Esophagus mucosa (tissue), 1 donor: ENCODE results near the gene SORBS1. TPM values are rescaled to one million over a fixed set of nuclear protein-coding genes. Genes with fewer than 3 reads are reported as not detected.

Experiments used
- ATAC-seq: fragments of 200-7000 bp; cut with Tn5 transposase; one replicate; pipeline ENCODE4 v1.9.1; 2020
- total RNA-seq: library from RNA; stranded (reverse); gene quantifications from one replicate; pipeline ENCODE4 v1.2.4, GENCODE V29; 2023
- donor health status: DM: yes; HTN: yes; CAD: no.

The SORBS1 gene
- total RNA-seq, 1 donor from 2014 or later = 23.2 TPM

DNA sequence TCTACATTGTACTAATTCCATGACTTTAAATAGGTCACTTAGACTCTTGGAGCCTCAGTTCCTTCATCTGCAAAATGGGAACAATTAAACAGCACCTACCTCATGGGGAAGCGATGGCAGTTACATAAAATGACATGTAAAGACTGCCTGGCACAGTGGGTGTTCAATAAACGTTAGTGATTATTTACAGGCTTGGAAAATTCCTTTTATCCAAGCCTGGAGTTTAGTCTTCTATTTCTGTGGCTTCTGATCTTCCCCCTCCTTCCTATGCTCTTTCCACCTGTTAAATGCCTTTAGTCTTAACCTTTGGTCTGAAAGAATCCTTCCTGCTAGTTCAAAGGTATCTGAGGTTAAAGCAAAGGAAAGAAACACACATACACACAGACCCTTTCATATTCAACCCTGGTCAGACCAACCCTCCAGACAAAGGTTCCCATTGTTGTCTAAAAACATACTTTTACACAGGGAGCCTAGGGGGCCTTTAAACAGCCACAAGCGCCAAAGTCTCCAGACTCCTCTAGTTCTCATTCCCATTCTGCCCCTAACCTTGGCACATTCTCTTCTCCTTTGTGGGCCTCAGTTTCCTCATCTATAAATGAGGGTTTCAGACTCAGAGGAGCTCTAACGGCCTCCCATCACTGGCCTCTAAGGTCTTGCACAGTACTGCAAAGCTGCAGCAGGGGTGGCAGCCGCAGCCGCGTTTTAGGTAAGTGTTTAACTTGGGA is 21.4 kb downstream of the SORBS1 start:
- no peak for ATAC-seq

DNA sequence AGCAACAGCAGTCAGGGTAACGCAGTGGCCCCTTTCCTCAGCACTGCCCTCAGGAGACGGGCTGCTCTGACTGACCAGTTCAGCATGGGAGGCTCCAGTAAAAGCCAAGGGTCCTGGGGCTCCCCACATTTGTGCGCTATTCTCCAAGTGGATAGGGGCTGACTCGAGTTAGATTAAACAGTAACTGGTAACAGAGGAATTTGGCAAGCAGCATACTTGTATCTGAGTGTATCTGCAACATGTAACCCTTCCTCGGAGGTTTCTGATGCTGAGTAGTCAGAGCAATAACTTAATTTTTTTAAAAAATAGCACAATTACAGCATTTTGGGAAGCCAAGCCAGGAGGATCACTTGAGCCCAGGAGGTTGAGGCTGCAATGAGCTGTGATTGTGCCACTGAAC is 22.8 kb downstream of the SORBS1 start:
- no peak for ATAC-seq

DNA sequence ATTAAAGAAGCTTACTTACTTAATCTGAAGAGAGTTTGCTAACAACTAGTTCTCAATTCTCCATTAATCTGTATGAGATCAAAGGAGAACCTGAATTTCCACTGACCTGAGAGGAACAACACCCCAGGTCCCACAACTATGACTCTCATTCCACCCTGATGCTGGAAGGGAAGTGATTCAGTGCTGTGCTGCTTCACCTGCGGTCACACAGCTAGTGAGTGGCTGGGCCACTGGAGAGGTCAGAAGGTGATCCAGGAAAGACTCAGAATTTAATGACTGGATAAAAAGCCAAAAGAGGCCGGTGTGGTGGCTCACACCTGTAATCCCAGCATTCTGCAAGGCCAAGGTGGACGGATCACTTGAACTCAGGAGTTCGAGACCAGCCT is 23.6 kb downstream of the SORBS1 start:
- peak; percentile 97 for ATAC-seq

DNA sequence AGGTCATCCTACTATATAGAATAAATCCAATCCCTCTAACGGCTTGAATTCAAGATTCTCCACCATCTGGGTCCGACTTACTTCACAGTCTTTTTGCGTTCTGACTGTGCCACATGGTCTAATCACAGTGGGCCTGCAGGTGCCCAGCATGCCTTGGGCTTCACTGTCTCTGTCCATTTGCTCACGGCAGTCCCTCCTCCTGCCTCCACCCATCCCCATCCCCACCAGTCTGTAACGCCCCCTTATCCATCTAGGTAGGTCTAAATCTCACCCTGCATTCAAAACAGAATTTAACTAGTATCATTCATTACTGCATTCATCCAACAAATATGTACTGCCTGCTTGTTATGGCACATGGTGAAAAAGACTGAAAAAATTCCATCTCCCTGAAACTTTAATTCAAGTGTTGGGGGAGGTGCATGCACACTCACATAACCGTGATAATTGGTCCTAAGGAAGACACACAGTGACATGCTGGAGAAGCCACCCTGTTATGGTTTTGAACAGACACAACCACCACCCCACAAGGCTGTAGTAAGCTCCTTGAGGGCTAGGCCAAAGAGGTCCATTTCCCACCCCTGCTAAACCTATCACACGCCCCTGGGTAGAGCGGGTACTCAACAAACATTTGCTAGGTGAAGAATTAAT is 24.2 kb downstream of the SORBS1 start:
- peak; percentile 25 for ATAC-seq

DNA sequence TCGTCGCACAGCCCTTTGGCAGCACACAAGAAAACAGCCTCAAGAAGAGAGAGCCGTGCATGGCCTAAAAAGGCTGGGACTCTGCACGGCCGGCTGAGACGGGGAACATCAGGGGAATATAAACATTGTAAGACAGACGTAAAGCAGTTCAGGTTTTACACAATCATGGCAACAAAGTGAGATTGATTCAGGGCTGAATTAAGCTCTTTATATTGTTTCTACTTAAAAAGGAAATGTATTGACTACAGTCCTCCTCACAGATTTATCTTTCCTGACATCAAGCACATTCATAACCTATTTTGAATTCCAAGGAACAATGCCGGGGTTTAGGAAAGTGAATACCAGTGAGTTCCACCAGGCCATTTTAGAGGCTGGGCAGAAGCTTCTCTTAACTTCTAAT is 25.2 kb downstream of the SORBS1 start:
- ATAC-seq = no peak

DNA sequence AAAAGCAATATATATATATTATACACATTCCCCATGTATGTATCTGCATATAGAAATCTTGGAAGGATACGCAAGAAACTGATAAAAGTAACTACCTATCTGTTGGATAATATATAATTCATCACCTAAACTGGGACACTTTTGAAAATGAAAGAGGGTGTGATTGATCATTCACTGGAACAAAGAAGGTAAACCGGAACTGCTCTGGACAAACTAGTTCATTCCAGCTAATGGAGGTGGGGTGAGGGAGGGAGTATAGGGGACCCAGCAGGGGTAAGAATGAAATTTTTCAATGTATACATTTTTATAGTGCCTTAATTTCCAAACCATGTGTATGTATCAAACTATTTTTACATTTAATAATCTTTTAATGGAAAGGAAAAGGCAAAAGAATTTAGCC is 25.6 kb downstream of the SORBS1 start:
- no peak for ATAC-seq

DNA sequence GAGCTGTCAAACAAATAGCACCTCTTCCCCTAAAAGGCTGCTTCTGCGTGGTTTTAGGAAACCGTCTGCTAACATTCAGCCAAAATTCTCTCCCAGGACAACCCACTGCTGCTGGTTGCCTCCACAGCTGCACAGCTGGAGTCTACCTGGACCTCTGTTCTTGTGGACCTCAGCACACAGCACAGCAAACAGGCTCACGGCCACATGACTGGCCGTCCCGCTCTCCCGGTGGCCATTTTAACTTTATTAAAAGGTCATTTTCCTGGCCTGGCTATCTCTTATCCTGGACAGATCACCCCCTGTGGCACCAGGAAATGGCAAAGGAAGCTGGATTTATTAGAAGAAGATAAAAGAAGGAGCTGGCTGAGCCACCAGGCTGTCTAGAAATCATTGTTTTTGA is 27.6 kb downstream of the SORBS1 start:
- ATAC-seq = no peak

DNA sequence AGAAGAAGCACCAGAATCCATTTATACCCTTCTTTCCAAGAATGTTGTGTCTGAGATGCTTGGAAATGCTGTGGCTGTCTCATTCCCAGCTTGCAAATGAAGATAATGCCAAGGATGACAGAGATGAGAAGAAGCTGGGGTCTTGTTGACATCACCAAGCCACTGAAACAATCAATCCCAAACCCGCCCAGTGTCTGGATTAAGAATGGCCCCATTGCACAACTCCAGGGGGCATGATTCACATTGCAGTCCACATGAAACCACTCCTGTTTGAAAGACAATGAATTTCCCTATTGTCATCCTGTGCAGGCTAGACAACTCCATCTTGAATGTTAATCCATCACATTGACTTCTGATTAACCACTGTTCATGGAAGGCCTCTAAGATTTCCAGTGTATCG is 28.6 kb downstream of the SORBS1 start:
- peak; percentile 63 for ATAC-seq

DNA sequence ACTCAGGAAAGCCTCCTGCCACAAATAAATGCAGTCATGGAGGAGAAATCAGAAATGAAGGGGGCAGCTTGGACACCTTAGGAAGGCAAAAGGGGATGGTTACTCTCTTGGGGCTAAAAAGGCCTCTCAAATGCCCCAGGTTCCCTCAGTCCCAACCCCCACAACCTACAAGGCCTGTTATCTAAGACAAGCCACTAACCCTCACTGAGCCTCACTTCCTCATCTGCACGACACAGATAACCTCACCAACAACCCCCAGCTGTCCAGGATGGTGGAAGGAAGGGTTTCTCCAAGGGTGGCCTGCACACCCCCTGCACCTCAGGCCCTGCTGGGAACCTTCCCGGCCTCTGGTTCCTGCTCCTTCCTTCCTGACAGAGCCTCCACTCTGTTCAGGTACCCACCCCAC is 29.2 kb downstream of the SORBS1 start:
- no peak for ATAC-seq

DNA sequence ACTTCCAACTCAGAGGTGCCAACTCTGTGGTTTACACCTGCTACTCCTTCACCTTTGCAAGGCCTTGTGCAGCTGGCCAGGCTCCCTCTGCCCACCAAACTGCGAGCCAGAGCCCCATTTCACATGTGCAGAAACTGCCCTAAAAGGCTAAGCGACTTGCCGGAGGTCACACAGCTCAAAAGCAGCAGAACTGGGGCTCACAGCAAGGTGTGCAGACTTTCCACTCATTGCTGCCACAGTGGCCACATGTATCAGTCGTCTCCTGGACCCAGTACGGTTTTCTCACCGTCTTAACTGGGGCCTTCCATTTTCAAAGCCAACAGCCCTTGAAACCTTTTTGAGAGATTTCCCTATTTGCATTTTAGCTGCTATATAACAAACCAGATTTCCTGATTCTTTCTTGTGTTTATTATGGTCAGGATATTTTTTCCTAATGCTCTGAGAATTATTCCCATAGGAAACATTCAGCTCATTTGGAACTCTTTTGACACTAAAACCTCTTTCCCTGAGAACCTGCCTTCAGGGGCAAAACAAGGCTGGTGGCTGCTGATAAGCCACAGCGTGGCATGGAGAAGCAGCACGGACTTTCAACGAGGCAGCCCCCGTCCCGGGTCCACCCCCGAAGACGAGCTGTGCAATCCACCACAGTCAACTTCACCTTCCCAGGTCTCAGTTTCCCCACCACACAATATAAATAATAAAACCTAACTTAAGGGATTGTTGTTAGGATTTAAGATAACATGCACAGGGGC is 29.9 kb downstream of the SORBS1 start:
- no peak for ATAC-seq

DNA sequence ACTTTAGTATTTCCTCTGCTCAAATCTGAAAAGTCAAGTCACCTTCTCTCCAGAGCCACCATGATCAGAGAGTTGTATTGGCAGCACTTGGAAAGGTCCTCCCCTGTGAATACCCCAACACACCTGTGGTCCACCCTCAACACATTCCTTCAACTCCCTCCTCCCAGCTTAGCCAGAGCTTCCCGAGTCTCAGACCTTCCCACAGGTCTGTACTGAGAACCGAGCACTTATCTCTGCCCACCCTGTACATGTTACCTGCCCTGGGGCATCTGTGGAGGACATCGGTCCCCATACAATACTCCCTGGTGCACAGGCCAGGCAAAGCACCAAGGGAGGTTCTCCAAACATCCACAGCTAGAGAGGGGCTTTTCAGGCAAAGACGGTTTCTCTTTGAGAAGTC is 30.6 kb downstream of the SORBS1 start:
- ATAC-seq = no peak

DNA sequence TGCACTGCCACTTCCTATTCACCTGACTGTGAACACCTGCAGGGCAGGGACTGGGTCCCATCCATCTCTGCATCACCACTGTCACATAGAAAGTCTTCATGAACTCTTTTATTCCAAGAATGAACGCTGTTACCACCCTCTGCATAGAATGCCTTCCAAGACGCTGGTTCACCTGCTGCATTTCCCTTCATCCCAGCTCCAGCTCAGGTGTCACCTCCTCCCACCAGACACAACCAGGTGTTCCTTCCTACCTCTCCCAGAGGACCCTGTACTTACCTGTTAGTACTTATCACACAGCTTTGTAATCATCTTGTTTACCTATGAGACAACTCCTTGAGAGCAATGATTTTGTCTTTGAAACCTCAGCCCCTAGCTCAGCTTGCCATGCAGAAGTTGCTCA is 31.1 kb downstream of the SORBS1 start:
- ATAC-seq = no peak

DNA sequence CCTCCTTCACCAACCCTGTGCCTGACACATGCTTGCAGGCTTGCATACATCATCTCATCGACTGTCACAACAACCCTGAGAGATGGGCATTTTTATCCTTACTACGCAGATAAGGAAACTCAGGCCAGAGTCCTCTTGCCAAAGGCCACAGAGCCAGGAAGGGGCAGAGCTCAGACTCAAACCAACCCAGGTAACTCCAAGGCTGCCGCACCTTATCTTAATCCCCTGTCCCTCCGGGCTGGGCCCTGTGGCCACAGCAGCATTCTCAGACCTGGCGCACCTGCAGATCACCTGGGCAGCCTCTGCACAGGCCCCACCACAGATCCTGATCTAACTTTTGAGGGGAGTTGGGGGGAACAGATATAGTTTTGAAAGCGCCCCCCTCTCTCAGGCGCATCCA is 35.1 kb downstream of the SORBS1 start:
- ATAC-seq = no peak

DNA sequence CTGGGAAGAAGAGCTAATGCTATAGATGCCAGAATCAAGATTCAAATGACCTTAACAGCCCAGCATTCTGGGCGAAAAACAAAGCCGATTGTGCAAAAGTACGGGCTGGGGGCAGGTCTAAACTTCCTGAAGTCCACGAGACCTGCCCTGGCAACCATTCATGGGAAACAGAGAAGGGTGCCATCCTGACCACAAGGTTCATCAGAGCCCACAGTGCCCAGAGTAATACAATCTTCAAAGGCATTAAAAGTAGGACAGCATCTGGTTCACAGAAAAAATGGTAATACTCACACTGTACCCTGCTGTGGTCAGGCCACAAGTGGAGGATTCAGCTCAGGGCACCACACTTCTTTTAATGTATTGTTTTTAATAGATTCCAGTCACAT is 36.1 kb downstream of the SORBS1 start:
- no peak for ATAC-seq

DNA sequence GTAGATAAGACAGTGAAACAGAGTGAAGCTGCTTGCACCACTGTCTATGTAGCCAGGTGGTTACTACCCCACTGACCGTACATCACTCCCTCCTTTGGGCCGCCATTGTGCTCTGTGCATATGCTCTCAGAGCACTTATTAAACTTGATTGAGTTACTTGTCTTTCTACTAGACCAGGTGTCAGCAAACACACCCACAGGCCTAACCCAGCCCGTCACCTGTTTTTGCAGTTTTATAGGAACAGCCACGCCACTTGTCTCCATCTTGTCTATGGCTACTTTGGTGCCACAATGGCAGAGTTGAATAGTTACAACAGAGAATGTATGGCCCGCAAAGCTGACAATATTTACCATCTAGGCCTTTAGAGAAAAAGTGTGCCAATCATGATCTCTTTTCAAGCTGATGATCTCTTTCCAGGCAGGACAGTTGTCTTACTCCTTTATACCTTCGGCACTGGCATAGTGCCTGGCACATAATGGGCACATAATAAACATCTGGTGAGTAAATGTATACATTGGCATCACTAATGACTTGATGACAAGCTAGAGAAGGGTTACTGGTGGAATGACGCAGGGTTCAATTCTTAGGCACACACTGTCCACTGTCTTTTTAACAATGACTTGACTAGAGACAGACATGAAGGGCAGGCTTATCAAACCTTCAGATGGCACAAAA is 36.7 kb downstream of the SORBS1 start:
- no peak for ATAC-seq

DNA sequence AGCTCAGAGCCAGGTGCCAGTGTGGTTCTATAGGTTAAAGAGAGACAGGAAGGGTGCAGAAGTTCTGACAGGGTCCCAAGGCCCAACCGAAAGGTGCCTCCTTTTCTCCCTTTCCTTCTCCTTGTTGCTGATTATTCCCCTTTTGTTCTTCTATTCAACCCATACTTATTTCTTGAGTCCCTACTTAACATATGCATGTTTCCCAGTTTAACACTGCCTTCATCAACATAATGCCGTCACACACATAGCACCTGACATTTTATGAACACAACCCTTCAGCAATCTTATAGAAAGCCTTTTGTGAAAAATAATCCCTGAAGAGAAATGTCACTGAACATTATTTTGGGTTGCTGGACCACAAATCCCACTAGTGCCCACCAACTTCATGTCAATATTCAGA is 39.1 kb downstream of the SORBS1 start:
- no peak for ATAC-seq

DNA sequence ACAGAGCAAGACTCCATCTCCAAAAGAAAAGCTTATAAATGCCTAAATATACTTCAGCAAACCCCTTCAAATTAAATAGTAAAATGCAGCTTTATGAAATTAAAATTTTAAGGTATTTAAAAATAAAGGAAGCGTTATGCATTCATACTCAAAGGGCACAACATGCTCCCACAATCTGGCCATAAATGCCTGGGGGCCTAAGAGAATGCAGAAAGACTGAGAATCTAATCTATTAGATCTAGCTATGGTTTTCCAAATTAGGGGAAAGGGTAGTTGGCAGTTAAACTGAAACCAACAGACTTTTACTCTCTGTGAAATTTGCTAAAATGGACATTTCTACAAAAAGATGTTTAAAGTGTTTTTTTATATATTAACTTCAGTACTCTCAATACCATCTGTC is 40.6 kb downstream of the SORBS1 start:
- ATAC-seq = no peak

DNA sequence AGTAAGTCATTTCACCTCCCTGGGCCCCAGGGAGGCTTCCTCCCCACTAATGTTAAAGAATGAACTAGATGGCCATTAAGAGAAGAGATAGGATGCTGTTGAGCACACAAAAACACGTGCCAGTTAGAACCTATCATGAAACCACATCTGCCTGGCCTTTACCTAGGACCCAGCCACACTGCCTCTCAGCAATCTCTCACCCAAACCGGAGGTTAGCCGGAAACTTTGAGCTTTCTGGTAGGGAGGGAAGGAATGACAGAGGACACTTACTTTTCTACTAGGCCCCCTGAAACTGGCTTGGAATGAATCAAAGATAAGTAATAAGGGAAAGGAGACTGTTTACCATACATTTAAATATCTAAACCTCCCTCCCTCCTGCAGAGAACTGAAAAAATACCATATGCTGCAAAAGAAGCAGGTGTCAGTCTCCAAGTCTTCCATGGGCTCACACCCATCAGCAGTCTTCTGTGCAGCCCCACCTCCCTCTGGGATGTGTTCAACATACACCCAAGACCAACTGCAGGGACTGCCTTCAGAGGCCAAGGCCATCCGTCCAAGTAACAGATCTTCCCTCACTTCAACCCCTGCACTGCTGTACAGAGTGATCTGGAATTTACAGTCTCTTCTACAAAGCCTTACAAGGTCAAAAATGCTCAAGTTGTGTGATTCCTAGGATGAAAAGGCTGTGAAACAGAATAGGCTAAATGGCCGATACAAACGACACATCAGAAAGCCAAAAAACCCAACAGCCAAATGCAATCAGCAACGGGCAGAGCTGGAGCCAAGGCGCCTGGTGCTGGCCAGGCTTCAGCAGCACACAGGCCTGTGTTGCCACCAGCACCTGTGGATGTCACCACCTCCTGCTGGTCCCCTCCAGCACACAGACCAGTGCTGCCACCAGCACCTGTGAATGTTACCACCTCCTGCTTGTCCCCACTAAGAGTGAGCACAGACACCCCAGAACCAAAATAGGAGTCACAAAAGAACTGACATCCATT is 42.4 kb downstream of the SORBS1 start:
- no peak for ATAC-seq

DNA sequence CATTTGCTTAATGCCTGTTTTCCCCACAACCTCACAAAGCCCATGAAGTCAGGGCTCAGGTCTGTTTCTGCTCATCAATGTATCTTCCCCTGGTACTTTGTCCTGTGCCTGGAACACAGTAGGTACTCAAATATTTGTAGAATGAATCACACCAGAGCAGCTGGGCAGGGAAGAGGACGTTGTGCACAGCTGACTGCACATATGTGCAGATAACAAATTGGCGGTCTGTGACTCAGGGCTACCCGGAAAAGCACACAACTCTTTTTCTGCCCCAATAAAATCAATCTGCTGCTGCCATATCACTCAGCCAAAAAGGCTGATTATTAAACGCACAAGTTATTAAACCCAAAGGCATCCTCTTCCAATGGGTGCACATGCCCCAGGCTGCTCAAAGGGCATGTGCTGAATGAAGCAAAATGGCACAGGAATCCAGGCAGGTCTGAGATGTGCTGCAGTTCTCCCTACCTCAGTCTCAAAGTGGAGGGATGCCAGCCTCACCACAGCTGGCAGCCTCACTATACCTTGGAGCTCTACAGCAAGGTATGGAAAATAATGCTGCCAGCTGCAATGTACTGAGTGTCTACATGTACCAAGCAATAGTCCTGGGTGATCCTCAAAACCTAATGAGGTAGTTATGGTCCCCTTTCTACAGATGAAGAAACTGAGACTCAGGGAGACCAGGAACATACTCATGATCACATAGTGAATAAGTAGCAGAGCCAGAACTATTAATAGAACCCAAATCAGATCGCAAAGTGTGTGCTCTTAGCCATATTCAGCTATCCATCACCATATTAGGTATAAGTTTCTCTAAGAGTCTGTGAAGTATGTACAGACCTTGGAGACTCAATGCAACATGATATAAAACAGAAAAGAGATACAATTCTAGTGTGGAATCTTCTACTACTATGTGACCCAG is 43.4 kb downstream of the SORBS1 start:
- peak; percentile 67 for ATAC-seq

DNA sequence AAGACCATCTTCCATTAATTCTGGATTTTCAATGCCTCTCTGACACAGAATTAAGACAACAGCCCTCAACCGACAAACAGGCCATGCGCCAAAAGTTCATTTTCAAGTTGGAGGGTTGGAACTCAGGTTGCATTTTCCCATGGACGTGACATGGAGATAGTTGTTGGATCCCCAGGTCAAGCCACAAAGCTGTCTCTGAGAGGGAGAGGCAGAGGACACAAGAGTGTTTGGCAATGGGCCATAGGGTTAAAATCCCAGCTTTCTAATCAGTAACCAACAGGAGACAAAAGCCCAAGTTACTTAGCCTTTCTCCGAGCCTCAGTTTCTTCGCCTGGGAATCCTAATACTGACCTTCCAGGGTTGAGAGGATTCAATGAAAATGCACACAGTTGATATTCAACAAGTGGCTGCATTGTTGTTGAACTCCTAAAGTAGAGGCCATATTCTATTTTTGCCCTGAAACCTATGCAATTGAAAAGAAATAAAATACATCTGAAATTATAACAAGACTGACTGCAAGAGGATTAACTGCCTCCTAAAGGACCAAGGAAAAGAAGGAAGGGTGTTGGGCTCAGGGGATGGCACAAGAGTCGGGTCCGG is 44.3 kb downstream of the SORBS1 start:
- ATAC-seq = no peak
